Measurements from ENCODE around the gene SLC1A5.

- TF ChIP-seq, protein P1, sequence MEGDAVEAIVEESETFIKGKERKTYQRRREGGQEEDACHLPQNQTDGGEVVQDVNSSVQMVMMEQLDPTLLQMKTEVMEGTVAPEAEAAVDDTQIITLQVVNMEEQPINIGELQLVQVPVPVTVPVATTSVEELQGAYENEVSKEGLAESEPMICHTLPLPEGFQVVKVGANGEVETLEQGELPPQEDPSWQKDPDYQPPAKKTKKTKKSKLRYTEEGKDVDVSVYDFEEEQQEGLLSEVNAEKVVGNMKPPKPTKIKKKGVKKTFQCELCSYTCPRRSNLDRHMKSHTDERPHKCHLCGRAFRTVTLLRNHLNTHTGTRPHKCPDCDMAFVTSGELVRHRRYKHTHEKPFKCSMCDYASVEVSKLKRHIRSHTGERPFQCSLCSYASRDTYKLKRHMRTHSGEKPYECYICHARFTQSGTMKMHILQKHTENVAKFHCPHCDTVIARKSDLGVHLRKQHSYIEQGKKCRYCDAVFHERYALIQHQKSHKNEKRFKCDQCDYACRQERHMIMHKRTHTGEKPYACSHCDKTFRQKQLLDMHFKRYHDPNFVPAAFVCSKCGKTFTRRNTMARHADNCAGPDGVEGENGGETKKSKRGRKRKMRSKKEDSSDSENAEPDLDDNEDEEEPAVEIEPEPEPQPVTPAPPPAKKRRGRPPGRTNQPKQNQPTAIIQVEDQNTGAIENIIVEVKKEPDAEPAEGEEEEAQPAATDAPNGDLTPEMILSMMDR (IDR thresholded peaks at IDR 0.05; ENCODE audit: low read length) = no peak
- TF ChIP-seq EZH2 (optimal IDR thresholded peaks at IDR 0.05; ENCODE audit: low read depth, low read length) = no peak
Observed at GRCh38 chr19:46782355-46783019, 5.9 kb downstream of the SLC1A5 start.

Measured in MM.1S (cell line).